Stimulated activated CD8-positive, alpha-beta memory T cell treated with anti-CD3 and anti-CD28 coated beads, Interleukin-7, amount 100 ng/mL, for 48 hours (primary cell): Measurements from ENCODE around the gene S100A7A.
"Not testable (repeated sequence)": the region's sequence is repeated elsewhere in the genome, so short reads cannot be mapped to it uniquely, and the experiment has no call there.

Experiments
- DNase-seq, 2 donors: peaks; one replicate each; pipeline ENCODE4 v3.0.0-alpha.2; 2020; ENCODE audit warnings: low read depth in 1 of 2; ENCODE audit errors: extremely low read depth in 1 of 2

S100A7A gene

DNA sequence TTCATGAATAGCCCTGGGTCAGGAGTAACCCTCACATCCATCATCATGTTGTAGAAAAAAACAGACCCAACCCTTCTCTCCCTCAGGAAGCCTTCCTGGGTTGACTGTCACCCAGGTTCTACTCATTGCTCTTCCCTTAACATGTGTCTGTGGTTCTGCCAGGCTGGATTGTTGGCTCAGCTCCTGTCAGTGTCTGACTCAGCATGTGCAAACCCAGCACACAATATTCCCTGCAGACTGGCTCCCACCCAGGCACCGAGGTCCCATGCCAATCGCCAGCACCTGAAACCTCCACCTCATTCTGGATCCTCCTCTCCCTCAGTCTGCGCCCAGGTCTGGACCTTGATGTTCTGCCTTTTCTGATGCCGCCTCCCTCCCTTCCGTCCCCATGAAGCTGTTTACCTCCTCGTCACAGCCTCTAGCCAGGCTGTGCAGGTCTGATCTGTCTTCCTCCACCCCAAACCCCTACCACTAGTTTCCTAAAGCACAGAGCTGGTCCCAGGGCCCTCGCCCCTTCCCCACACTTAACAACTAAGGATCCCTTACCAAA, 21.1 kb upstream of the S100A7A start:
- no peak for DNase-seq

DNA sequence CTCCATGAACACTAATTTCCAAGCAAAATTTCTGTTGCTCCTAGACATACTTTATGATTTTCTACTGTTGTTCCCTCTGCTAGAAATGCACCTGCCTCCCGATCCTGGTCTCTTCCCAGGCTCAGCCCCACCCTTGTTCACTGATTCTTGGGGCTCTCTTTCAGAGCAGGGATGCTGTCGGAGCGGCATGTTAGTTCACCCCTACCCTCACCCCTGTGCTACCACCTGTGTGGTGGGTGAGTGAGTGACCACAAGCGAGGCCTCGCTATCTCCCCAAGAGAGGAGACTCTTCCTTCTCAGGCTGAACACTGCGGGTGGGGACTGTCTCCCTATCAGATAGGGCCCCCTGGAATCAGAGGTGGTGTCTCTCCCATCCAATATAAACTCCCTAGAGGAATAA, 20.5 kb upstream of the S100A7A start:
- DNase-seq, result no peak

DNA sequence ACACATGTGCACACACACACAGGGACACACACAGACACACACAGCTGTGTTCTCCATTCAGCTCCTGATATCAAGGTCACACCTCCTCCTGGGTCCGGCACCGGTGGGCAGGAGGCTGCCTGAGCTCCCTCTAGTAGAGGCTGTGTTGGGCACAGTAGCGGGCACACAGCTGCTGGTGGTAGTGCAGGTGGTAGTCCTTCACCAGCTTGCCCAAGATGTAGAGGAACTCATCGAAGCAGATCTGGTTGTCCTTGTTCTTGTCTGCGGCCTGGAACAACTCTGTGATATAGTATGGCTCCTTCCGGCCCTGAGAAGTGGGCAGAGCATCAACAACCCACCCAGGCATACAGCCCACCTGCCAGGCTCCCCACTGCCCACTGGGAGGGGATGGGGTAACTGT, 19.9 kb upstream of the S100A7A start:
- DNase-seq, result no peak

DNA sequence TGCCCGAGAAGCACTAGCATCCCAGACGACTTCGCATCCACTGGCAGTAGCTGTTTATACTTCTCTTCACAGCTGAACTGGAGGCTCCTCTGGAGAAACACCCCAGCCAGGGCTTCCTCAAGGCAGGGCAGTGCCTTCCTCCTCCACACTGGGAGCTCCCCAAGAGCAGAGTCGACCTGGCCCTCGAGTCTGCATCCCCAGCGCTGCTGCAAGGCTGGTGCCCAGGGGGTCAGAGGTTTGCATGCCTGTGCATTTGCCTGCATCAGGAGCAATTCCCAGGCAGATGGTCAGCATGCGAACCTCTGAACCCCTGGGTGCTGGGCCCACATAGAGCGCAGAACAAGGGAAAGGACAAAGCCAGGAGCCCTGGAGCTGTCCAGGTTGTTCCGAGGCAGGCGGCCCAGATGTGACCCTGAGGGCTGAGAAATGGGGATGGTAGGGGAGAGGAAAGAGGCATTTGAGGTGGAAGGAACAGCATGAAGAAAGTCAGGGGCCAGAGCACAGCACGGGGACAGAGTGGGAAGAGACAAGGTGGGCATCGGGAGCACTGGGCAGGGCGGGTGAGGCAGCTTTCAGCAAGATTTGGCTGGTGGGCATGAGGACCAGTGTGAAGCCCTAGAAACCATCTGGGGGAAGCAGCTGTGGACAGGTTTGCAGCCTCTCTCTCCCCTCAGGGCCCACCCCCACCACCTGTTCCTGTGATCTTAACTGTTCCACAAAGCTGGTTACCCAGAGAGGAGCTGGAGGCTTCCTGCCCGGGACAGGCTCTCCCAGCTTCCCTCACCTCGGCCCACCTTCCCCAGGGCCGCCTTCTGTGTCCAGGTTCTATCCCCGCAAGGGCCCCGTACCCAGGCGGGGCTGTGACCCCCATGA, 19.0 kb upstream of the S100A7A start:
- DNase-seq, result no peak

DNA sequence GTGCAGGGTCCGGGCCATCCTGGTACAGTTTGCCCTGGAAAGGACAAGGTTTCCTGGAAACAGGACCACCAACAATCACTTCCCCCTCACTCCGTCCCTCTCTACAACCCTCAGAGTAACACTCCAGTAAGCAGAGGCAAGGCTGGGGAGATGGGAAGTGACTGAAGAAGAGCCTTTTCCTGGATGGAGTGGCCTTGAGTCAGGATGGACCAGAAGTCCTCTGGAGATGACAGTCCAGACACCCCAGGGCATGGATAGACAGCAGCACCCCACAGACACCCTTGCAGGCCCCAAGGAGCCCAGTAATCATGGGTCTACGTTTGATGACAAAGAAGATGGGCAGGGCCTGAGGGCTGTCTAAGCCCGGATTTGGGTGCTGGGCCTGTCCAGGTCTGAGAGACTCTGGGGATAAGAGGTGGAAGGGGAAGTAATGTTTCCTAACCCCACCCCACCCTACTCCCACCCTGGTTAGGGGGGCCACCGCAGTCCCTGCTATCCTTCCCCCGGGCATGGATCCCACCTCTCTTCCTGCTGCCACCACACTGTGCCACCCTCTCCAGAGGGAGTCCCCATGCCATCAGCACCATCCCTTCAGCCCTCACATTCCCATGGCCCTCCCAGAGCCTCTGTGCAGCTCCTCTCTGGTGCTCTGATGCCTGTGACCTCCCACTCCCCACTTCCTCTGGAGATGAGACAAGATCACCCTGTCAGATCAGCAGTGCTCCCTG, 18.2 kb upstream of the S100A7A start:
- DNase-seq, result no peak

DNA sequence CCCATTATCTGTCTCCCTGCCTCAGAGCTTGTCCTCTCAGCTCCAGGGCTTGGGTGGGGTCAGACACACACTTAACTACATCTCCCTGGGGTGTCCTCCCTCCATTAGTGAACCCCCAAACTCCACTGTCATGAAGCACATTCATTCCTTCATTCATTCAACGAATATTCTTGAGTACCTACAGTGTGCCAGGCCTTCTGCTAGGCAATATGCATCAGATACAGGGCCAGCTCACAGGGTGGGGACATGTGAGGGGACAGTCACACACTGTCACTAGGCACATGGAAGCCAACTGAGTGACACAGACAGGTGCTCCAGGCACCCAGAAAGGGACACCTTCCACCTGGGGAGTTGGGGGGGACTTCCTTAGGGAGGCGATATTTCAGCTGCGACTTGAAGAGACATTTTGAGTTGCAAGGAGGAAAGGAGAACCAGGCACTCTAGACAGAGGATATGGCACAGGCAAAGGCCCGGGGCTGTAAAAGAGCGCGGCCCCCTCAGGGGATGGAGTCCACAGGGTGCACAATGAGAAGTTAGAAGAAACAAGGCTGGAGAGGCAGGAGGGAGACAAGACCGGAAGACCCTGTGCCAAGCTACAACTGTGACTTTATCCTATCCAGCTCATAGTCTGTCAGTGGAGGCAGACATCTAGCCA, 16.8 kb upstream of the S100A7A start:
- no peak for DNase-seq

DNA sequence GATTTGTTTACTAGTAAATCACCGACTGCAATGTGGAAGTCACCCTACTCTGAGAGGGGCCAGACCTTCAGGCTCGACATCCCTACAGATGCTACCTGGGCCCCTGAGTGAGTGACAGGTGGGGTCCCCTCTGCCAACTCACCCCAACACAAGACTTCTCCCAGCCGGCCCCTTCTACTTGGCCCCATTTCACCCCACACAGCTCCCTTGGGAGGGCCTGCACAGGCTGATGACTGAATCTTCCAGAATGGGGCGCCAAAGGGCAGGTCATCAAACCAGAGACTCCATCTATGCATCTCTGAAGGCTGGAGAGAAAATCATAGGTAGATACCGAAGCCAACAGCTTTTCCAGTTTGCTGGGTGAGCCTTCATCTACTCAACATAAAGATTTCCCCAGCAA, 16.1 kb upstream of the S100A7A start:
- DNase-seq, result no peak

DNA sequence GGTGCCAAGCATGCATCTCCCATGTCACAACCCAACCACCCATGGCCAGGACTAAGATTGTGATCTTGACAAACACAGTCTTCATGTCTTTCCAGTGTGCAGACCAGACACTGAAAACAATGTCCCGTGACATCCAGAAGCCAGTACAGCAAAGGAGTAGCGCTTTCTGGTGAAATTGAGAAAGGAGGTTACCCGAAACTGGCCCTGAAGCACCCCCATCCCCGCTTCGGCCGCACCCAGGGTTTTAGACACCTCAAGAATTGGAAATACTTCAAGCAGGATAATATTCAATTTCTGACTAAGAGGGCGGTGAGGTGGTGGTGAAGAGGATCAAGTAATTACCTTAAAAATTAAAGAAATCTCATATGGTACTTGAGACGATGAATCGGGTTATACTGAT, 14.9 kb upstream of the S100A7A start:
- DNase-seq, result no peak

DNA sequence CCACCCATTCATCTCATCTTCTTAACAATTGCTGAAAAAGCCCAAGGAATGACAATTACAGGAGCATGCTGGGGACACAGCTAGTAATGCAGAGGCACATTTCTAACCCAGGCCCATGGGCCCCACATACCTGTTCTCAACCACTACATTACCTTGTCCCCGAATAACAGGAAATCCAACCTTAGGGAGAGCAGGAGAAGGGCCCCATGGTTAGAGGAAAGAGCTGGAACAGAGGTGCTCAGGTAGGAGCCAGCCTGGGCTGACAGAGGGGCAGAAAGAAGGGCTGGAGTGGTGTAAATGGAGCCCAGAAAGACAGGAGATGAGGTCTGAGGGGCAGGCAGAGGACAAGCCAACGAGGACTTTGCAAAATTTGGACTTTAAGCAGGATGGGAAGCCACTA, 14.1 kb upstream of the S100A7A start:
- no peak for DNase-seq

DNA sequence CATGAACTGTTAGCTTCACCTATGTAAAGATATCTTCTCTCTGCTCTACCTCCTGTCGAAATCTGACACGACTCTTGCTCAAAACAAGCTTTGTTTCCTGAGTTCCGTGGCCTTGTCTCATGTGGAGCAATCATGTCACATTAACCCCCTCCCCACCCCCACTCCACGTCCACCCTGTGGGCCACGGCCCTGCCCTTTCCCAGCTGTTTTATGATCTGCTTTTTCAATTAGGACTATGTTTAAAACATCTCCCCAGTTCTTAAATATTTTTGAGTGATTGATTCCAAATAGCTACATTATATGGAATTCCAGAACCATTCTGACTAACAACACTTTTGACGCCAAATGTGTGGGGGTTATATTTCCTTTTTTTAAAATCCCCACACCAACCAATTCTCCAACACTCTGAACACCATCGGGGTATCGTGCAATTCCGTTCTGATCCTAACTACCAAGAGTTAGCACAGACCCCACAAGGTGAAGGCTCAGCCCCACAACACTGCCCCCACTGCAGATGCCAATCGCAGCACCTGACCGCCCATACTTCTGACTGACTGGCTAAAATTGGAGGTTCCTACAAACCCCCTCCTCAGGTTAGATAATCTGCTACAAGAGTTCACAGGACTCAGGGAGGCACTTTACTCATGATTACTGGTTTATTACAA, 12.8 kb upstream of the S100A7A start:
- no peak for DNase-seq

DNA sequence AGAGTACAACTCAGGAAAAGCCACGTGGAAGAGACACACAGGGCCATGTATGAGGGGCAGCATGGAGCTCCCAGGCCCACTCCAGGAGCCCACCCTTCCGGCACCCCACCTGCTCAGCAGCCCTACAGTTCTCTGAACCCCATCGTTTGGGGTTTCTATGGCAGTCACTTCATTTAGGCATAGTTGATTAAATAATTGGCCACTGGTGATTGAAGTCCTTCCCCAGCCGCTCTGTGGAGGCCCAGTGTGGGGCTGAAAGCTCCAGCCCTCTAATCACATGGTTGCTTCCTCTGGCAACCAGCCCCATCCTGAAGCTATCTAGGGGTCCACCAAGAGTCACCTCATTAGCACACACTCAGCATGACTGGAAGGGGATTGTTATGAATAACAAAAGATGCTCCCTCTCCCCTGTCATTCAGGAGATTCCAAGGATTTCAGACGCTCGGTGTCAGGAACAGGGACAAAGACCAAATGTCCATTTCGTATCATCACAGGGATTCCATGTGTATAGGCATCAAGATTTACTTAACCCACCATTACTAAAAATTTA, 12.2 kb upstream of the S100A7A start:
- no peak for DNase-seq

DNA sequence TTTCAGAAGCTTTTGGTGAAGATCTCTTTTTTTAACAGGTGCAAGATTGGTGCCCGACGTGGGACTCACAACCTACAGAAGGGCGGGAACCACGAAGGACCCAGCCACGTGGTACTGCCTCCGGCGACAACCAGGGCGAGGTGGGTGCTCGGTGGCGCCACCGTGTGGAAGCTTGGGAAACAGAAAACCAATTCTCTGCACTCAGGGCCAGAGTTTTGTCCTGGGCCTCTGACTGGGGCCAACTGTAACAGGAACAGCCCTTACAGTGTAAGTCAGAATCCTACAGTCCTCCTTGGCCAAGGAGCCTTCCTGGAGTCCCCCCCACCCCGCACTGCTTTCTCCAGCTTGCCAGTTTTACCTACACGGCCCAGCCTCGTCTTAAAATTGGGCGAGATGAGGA, 11.6 kb upstream of the S100A7A start:
- DNase-seq, result peak; percentile 18 to 25

DNA sequence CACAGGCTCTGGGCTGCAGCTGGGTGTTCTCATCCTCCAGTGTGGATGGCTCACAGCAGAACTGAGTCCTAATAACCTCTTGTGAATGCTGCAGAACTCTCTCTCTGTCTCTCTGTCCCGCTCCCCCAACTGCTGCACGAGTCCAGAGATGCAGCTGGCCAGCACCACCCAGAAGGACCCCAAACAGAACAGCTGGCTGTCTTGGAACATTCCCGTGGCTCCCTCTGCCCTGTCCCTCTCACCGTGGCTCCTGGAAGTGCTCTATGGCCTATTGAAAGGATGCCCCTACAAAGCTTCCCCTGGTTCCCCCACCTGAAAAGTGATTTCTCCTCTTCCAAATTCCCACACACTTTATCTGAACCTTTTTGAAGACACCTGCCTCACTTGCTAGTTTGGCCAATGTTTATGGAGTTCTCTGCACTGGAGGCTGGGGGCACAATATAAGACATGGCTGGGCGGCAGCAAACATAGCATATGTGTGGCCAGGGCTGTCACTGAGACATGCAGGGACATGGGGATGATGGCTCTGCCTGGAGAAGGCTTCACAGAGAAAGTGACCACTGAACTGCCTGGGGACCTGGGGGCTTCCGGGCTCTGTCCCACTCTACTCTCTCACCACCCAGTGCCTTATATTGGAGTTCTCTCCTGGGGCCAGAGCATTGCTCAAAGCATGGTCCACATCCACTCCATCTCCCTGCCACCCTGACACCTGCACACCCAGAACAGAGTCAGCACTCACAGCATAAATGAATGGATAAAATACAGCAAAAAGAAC, 10.3 kb upstream of the S100A7A start:
- not testable (repeated sequence) for DNase-seq

DNA sequence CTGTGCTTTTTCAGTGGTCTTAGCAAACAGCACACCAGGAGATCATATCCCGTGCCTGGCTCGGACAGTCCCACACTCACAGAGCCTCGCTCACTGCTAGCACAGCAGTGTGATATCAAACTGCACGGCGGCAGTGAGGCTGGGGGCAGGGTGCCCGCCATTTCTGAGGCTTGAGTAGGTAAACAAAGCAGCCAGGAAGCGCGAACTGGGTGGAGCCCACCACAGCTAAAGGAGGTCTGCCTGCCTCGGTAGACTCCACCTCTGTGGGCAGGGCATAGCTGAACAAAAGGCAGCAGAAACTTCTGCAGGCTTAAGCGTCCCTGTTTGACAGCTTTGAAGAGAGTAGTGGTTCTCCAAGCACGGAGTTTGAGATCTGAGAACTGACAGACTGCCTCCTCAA, 9.0 kb upstream of the S100A7A start:
- DNase-seq, result not testable (repeated sequence)

DNA sequence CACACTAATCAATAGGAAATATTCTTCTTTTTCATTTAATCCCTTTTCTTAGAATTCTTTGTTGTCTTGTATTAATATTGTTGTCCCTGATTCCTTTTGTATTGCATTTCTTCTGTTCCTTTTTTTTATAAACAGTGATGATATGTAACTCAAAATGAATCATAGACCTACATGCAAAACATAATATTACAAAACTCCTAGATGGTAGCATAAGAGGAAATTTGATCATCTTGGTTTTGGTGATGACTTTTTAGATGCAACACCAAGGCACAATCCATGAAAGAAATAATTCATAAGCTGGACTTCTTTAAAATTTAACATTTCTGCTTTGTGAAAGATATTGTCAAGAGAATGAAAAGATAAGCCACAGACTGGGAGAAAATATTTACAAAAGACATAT, 2.4 kb upstream of the S100A7A start:
- not testable (repeated sequence) for DNase-seq

DNA sequence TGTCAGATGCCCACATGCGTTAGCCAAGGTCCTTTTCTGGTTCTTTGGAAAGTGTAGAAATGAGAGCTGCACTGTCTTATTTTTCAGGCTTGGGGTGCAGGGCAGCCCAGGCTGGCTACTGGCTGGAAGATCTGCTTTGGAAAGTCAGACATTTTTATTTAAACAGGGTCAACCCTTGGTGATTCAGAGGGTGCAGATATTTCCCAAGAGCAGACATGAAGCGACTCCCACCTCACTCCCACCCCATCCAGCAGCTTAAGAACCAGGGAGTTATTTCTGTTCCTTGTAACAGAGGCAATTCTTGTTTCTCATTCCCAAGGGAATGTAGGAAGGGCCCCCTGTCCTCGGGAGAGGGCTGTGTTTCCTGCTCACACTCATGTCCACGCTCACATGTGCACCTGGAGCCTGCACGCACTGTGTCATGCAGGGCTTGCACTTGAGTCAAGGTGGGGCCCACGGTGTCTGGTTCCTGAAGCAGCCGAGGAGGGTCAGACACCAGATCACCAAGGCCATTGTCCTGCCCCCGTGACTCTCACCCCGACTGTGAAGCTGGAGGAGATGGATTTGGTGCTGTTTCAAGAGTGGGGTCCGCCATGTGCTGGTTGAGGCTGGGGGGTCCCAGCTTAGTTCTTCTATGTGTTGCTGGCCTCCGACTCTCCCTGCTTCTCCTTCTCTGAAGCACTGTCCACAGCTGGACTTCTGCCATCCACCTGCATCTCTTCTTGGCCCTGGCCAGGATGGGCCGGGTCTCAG, 992 bp downstream of the S100A7A start:
- no peak for DNase-seq

DNA sequence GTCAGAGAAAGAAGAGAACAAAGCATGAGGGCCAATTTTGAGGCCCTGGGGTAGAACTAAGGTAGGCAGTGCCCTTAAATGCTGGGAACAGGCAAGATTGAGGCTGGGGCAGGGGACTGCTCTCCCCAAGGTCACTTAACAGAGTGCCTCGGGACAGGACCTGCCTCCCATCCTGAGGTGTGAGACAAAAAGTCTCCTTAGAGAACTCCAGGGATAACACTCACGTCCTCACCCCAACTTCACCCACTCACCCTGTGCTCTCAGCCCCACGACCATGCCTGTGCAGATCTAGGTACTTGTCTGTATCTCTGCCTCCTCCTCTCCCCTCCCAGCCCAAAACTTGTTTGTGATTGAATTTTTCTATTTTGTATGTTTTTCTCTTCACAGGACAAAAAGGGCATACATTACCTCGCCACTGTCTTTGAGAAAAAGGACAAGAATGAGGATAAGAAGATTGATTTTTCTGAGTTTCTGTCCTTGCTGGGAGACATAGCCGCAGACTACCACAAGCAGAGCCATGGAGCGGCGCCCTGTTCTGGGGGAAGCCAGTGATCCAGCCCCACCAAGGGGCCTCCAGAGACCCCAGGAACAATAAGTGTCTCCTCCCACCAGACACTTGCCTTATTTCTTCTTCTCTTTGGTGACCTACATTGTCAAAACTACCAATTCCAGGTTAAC, 2.6 kb downstream of the S100A7A start:
- DNase-seq, result not testable (repeated sequence)

DNA sequence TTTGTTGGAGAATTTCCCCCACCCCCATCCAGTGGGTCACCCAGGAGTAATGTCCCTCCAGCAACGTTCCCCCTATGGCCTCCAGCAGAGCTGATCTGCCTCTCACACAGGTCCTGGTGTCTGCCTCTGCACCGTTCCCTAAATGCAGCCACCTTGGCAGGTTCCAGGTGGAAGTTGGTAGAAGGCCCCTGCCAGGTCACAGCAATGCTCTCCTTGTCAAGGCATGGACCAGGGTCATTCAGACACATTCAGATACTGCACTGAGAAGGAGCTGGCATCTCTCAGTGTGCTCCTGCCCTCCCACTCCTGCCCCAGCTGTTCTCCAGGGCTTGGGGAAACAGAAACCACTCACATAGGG, 3.1 kb downstream of the S100A7A start:
- DNase-seq, result not testable (repeated sequence)

DNA sequence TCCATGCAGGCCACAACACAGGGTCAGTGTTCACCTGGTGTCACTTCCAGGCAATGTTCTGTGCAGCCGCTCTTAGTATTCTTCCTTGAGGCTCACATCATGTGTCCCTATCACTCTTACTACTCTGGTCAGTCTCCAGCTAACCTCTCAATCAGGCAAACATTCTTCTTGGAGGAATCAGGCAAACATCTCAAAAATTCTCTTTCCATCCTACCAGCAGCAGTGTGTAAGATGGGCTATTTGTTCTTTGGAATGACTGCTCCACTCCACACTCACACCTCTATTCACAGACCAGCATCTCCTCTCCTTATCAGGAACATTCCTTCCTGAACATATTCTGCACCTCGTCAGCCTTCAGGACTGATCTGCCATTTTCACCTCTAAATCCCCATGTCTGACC, 4.0 kb downstream of the S100A7A start:
- no peak for DNase-seq
